NCI-H510A treated with DMSO at 0.1 percent for 48 hours (cell line): Measurements from ENCODE around the gene OTOG.

Experiments used
- DNase-seq: peaks from one replicate; lab custom pipeline; 2025; lab: John Stamatoyannopoulos, UW

The OTOG gene

DNA sequence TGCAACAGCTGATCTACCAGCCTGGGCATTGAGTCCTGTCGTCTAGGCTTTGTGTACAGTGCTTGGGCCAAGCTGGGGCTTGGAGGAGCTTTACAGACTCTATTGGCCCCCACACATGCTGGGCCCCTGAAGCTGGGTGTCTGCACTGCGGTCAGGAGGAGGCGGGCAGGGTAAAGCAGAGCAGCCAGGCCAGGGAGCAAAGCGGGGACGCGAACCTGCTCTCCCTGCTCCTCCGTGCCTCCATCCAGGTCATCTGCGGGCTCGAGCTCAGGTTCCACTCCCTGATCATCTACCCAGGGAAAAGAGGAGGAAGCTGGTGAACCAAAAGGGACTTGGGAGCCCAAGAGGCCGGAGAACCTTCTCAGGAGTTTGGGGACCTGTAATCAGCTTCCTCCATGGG lies 29.9 kb upstream of the OTOG start:
- DNase-seq, result no peak

DNA sequence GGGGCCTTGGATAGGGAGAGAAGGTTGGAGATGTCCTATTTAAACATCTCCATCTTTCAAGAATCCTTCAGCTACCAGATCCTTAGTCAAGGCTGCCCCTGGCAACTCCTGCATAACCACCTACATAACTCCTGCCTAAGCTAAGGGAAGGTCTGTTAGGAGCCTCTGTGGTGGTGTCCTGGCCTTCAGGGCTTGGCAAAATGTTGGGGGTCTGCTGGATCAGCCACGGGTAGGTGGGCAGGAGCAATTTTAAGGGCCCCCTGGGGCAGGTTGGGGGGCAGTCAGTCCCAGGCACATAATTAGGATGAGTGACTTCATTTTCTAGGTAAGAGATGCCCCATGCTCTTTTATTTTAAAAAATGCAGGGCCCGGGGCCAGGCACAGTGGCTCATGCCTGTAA lies 28.7 kb upstream of the OTOG start:
- DNase-seq, result no peak

DNA sequence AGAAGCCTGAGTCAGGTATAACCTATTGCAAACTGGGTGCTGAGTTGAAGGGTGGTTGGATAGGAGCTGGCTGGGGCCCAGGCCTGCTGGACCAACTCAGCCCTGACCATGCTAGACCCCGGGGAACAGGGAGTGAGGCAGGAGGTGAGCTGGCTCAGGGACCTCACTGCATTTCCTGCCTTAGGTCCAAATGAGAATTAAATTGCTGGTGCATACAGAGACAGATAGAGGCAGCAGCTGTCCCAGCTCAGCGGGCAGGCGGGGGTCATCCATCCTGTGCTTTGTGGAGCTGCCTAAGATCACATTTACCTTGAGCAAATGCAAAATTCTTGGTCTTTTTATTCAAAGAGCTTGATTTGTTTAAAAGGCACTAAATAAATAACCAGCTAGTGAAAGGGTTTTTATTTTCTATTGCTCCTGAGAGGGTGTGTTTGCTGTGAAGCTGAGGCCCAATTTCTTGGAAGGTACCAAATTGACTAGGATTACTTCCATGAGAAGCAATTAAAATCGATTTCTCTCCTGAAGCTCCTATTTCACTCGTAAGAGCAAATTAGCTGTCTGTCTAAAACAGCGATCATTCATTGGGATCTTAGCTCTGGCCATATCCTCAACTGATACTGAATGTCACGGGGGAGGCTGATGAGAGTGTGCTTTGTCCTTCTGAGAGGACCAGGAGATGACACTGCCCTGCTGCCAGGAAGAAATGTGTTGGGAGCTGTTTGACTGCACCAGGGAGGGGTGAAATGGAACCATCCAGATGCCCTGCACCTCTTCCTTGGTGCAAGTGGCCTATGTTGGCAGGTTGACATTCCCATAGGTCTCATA lies 27.8 kb upstream of the OTOG start:
- no peak for DNase-seq

DNA sequence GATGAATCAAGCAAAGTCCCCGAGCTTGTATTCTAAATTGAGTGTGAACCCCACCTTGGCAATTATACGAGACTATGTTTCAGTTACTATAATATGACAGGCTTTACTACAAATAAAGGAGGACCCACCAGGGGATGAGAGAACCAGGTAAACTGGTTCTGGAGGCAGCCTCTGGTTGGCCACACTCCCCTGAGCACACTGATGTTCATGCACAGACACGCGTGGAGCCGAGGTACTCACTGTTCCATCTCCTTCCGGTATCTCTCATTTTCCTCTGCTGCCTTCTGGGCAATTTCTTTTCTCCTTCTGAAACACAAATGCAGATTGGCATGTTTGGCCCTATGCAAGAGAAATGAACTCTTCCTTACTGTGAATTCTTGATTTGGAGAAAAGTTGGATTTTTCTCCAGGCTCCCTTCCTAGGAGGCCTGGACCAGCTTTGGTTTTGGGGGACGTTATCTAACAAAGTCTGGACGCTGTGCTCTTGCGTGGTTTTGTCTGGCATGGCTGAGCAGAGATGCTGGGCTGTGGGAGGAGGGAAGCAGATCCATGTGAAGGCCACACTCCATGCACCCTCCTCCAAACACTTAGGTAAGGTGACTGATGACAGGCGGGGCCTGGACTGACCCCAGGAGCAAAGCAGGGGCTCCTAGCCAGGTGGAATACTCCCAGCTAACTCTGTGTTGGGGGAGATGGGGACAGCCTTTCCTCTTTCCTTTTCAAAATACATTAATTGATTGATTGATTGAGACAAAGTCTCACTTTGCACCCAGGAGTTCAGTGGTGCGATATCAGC lies 25.8 kb upstream of the OTOG start:
- DNase-seq, result no peak

DNA sequence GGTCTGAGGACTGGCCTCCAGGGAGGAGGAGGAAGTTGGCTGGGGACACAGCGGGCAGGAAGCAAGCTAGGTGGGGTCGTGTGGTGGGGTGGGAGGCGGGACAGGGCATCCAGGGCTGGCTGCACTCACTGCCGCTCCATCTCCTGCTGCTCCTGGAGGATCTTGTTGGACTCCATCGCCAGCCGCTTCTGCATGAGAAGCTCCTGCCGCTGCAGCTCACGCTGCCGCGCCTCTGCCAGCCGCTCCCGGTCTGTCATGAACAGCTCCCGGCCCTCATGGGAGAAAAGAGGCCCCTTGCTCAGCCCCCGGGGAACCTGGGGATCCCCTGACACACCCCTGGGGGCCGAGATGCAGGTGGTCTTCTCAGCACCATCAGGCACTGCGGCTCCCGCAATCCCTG lies 24.4 kb upstream of the OTOG start:
- DNase-seq, result no peak

DNA sequence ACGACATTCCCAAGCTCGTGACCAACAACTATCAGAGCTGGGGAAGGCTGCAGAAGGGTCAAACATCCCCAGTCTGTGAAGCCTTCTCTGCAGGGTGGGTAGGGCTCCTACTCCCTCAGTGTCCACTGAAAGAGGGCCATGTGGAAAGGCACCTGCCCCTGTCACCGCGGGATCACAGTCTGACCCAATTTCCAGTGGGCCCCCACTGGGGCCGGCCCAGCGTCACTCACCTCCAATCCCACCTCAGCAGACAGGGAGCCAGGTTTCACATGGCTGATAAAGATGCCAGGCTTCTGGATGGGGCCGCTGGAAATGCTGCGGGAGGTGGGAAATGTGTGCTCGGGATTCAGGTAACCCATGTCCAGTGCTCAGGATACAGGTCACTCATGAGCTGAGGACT lies 22.8 kb upstream of the OTOG start:
- no peak for DNase-seq

DNA sequence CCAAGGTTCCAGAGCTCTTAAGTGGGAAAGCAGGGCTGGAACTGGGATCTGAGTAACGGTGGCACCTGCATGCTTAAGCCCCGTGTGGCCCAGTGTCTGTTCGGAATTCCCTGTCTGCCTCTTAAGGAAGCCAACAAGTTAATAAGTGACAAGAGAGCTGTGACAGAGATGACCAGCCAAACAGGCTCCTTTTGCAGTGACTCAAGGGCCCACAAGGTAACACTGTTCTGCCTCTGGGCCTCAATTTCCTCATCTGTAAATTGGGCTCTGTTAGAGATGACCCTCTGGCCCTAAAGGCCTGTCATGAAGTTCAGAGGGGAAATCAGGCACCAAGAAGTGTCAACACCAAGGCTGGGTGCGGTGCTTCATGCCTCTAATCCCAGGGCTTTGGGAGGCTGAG lies 21.5 kb upstream of the OTOG start:
- DNase-seq, result no peak

DNA sequence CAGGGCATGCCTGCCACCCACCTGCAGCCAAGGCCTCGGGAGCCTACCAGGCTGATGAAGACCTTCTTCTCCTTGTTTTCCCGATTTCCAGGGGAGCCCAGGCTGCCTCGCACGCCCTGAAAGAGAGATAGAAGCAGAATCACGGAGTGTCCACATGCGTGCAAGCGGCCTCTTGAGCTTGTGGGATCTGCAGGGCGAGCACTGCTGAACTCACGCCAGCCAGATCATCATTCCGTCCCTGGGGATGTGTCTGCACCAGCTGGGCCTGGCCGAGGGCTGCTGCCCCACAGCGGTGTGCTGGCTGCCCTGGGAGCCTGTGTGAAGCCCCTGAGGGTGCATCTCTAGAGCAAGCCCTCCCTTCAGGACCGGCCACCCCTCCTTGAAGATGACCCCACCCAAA lies 20.7 kb upstream of the OTOG start:
- no peak for DNase-seq

DNA sequence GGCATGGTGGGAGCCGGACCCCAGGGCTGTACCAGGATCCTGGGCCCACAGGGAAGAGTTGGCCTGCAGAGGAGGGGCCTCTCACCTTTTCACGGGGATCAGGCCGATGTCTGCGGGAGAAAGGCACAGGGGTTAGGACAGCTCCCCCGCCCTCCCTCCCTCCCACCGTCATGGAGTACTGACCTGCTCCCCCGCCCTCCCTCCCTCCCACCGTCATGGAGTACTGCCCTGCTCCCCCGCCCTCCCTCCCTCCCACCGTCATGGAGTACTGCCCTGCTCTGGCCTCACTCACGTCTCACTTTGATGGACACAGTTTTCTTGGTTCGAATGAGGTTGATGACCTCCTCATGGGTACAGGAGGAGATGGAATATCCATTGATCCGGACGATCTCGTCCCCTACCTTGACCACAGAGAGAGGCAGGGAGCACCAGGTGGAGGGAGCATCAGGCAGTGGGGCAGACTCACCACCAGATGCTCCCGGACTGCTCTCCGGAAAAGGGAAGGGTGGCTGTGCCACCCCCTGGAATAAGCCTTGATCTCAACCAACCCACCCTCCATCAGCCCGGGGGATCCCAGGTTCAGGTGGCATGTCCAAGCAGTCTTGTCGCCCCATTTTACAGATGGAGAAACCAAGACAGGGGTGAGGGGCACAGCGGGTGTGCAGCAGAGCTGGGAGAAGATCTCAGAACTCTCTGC lies 20.0 kb upstream of the OTOG start:
- no peak for DNase-seq

DNA sequence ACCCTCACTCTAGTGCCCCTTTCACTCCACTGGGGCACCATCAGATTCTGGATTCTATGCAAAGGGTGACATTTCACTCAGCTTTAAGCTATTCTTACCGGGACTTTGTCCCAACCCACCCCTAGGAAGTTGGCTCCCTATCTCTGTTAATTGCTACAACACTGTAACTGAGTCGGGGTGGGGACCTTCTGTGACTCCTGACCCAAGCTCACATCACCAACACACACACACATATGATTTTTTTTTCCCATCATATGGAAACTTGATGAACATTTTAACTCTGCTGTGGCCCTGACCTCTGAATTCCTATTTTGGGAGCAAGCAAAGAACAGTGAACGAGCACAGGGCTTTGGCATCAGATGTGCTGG lies 19.4 kb upstream of the OTOG start:
- no peak for DNase-seq

DNA sequence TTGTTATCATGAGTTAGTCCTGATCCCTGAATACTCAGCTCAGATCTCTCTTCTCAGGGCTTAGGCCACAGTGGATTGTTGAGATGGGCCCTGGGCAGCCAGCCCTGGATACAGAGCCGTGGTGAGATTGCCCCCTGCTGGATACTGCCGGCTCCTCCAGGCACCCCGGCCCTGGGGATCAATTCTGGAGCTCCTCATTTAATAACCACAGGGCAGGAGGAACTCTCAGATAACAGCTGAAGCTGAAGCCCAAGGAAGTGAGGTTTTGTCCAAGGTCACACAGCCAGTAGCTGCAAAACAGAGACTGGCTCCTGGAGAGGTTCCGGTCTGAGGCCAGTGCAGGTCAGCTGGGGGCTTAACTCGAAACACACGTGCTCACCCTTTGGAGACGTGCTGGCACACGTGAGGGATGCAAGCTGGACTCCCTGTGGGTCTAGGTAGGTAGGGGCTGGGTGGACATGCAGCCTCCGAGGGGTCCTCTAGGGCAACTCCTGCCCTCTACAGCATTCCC lies 18.8 kb upstream of the OTOG start:
- peak; percentile 43 for DNase-seq

DNA sequence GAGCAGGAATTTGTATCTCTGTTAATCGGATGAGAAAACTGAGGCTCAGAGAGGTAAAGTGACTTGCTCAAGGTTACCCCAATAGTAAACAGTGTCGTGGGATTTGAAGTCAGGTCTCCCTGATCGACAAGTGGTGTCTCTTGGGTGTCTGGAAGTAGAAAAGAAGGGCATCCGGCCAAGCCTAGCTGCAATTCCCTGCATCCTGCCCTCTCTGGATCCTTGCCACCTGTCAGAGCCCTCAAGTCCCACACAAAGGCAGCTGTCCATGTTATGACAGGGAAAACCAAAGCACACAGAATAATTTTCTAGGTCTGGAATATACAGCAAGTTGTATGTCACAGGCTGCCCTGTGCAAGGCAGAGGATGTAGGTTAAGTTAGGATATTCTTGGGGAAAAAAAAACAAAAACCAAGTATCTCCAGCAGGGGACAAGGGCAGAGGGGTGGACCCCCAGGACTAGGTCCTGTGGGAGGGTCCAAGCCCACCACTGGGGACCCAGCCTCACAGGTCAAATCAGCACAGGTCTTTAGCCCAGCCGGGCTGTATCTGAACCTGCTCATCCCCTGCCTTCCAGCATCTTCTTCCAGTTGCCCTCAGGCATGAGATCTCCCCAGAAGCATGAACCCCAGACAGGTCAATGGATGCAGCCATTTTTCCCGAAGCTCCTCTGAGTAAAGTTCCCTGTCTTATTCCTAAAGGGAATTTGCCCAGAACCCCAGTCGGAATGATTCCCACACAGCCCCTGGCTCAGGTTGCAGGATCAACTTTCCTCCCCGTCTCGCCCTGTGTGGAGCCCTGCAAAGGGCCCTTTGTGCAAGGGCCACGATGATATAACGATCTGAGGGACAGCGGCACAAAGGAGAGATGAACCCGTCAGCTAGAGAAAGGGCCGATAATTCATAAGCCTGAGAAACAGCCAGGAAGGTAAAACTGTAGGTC lies 17.9 kb upstream of the OTOG start:
- DNase-seq, result peak; percentile 18

DNA sequence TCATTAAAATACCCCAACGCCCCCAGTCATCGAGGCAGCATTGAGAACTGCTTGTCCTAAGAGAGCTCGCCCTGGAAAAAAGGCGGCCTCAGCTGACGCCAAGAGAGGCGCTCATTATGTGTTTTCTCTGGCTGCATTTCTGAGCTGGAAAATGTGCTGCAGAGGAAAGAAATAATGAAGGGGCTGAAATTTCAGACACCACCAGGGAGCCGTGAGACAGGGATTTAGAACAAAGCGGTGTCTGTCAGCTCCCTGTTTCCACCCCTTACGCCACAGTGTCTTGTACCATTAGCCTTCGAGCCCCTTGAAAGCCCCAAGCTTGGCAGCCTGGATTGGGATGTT lies 17.2 kb upstream of the OTOG start:
- no peak for DNase-seq

DNA sequence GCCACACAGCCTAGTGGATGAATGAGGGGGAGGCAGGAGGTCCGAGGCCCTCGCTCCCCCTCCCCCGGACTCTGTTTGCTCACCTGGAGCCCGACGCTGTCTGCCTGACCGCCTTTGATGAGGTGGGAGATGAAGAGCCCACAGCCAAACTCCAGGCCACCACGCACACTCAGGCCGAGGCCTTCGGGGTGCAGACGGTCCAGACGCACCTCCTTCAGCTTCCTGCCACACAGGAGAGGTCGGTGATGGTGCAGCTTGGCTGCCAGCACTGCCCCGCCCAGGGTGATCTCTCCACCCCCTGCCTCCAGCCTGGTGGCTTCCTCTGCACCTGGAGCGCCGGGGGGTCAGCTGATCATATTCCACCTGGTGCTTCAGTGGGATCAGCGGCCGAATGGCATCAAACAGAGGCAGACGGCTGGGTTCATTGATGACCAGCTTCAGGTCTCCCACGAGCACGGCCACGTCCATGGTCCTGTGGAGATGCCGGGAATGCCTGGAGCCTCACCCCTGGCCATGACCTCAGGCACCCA lies 15.9 kb upstream of the OTOG start:
- DNase-seq, result peak; percentile 60

DNA sequence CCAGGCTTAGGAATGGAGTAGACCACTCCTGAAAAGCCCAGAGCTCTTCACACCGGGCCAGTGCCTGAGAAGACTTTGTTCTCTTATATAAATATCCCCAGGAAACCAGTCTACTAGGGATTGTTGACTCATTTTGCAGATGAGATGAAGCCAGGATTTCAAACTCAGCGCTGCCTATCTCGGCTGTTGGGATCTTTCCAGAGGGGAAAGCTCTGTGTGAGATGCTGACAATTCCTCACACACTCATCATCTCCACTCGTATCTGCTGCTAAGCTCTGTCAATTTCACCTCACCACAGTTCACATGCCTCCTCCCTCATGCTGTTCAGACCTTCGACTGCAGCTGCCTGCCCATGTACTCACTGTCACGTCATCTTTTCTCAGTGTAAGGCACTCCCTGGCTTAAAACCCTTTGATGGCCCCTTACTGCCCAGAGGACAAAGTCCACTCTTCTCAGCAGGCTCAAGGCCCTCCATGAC lies 15.4 kb upstream of the OTOG start:
- peak; percentile 51 for DNase-seq

DNA sequence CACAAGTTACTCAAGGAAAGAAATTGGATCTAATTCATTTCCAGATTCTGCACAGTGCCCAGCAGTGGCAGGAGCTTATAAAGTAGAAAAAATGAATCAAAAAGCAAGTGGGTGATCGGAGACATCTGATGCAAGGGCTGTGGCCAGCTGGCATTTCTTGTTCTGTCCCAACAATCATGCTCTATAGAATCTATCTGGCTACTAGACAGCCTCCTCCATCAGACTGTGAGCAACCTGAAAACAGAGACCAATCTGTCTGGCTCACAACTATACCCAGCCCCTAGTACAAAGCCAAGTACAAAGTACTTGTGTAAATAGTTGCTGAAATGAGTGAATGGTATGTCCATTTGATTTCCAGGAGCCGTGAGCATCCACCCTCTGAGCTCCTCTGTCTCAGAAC lies 14.3 kb upstream of the OTOG start:
- no peak for DNase-seq

DNA sequence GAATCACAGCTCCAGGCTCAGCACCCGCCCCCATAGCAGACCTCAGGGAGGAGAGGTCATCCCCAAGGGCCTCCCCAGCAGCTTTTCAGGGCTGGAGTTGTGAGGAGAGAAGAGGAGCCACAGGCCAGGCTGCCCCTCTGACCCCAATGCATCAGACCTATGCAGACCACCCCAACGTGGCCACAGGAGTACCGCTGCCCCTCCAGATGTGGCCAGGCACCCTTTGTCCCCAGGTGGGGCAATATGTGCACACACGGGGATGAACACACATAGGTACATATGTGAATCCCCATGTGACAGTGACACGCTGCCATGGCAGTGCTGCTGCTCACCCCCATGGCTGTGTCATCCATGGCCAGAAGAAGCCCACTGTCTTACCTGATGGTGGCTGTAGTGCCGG lies 13.7 kb upstream of the OTOG start:
- DNase-seq, result no peak

DNA sequence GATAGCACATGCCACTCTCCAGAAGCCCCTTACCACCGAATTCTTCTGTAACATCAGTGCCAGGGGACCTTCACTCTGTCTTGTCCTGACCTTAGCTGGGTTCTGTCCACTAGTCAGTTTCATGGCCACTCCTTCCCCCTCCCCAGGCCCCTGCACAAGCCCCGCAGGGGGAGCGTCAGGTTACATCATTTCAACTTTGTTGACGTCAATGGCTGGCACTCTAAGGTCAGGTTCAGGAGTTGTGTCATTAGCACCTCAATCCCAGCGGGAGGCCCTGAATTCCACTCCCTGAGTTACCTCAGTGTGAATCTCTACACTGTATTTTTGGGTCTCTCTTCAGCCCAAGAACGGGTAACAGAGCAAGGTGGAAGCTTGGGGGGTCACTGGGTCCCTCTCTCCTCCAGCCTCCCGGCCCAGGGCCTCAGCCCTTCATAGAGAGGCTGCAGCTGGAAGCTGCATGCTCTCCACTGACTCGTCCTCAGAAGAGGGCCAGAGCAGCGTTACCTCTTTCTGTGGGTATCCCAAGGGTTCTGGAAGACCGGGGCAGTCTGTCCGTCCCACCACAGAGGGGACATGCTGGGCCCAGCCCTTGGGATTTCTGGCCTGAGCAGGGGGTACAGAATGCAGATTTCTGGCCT lies 13.2 kb upstream of the OTOG start:
- no peak for DNase-seq

DNA sequence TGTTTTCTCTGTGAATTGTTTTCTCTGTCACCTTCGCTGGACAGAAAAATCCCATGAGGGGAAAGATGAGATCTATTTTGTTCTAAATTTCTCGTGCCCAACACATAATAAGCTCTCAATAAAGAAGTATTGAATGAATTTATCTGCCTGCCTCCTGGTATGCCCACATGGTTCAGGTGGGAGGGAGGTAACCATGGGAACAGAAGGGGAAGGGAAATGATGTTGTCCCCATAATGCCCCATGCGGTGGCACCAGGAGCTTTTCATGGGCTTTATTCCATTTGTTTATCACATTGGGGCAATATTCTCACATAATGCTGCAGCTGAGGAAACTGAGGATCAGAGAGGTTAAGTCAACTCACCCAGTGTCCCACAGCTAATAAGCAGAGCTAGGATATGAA lies 11.6 kb upstream of the OTOG start:
- no peak for DNase-seq

DNA sequence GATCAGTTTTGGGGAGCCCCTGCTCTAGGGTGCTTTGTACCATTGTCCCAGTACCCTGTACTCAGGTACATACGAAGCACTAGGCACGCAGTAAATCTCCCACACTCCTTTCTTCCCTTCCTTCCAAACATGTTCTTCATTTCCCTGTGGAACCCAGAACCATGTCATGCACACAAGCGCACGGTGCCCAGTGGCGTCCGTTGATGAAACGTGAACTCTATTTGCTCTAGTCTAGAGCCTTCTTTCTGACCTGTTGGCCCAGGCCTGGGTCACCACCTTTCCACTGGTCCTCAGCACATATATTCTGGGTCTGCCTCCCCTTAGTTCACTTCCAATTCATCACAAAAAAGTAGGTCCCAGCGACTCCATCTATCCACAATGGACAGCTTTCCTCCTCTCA lies 9.8 kb upstream of the OTOG start:
- DNase-seq, result no peak

DNA sequence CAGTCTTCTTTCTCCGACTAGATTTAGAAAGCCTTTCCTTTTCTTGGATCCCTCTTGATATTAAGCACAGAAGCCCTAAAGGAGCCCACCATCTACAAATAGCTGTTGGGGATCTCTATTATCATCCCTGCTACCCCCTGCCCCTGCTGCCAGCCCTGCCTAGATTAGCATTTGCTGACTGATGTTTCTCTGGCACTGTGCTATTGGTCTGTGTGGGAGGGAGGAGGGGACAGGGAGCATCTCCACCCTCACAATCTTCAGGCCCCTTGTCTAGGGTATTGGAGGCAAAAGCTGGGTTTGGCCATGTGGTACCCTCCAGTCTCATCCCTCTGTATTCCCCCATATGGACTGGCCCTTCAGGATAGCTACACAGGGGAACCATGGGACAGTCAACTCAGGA lies 9.0 kb upstream of the OTOG start:
- DNase-seq, result no peak
